Stimulated activated naive CD8-positive, alpha-beta T cell treated with anti-CD3 and anti-CD28 coated beads, Interleukin-15, Interleukin-2, amounts not matched to agents 100 ng/mL and 50 ng/mL, for 24 hours (primary cell): ENCODE results near the gene SLC27A4.
A peak's percentile ranks its signal among the peaks of the same experiment; 100 is the strongest.

Experiments
- H3K27ac Mint-ChIP-seq: one replicate; pipeline ENCODE4 v1.8.0; 2021; ENCODE audit warnings: mild to moderate bottlenecking, mixed read lengths
- H3K27me3 Mint-ChIP-seq: one replicate; pipeline ENCODE4 v1.8.0; 2021; ENCODE audit warnings: mixed read lengths
- H3K36me3 Mint-ChIP-seq: one replicate; pipeline ENCODE4 v1.8.0; 2021; ENCODE audit warnings: low read depth, mixed read lengths
- H3K4me1 Mint-ChIP-seq: one replicate; pipeline ENCODE4 v1.8.0; 2021; ENCODE audit warnings: low read depth, mixed read lengths
- H3K4me3 Mint-ChIP-seq: one replicate; pipeline ENCODE4 v1.8.0; 2021; ENCODE audit warnings: mild to moderate bottlenecking, mixed read lengths
- H3K9me3 Mint-ChIP-seq: one replicate; pipeline ENCODE4 v1.8.0; 2021; ENCODE audit warnings: mixed read lengths

The SLC27A4 gene

GRCh38 chr9:128339761-128340690 lies at the start of gene SLC27A4:
SLC27A4 (plus strand) TSS chr9:128340527; CDS start chr9:128343133, 2,606 bp downstream.
- Mint-ChIP-seq H3K9me3 (no peaks in the 10 kb centered on the region), H3K4me3 (peak within 1 kb of the TSS; percentile 91), H3K27me3 (no peaks in the 10 kb centered on the region), H3K36me3 (peaks cover 10% of the 10 kb centered on the region), H3K4me1 (peaks cover 7% of the 10 kb centered on the region), H3K27ac (peak within 1 kb of the TSS; percentile 89)

GRCh38 chr9:128292009-128292408 lies 48.3 kb upstream of the SLC27A4 start:
- H3K9me3 Mint-ChIP-seq, result no peaks in the 10 kb centered on the region
- no peak overlapping the region for H3K4me3 Mint-ChIP-seq
- no peaks in the 10 kb centered on the region for H3K27me3 Mint-ChIP-seq
- peaks cover 10% of the 10 kb centered on the region for H3K36me3 Mint-ChIP-seq
- no peaks in the 10 kb centered on the region for H3K4me1 Mint-ChIP-seq
- no peak overlapping the region for H3K27ac Mint-ChIP-seq

- Mint-ChIP-seq H3K36me3 (peaks cover 6% of the 10 kb centered on the region), H3K4me1 (no peaks in the 10 kb centered on the region), H3K27me3 (no peaks in the 10 kb centered on the region), H3K27ac (no peak overlapping the region), H3K9me3 (no peaks in the 10 kb centered on the region), H3K4me3 (no peak overlapping the region)
These were observed 47.2 kb upstream of the SLC27A4 start for GRCh38 chr9:128293091-128293490.

GRCh38 chr9:128294142-128294541 lies 46.2 kb upstream of the SLC27A4 start:
- Mint-ChIP-seq H3K27me3 (no peaks in the 10 kb centered on the region), H3K36me3 (peaks cover under 1% of the 10 kb centered on the region), H3K9me3 (no peaks in the 10 kb centered on the region), H3K4me3 (no peak overlapping the region), H3K27ac (no peak overlapping the region), H3K4me1 (no peaks in the 10 kb centered on the region)

- Mint-ChIP-seq H3K4me1 (no peaks in the 10 kb centered on the region), H3K4me3 (no peak overlapping the region), H3K9me3 (no peaks in the 10 kb centered on the region), H3K27me3 (no peaks in the 10 kb centered on the region), H3K27ac (no peak overlapping the region), H3K36me3 (no peaks in the 10 kb centered on the region)
These were observed 43.7 kb upstream of the SLC27A4 start for GRCh38 chr9:128296340-128297220.

DNA sequence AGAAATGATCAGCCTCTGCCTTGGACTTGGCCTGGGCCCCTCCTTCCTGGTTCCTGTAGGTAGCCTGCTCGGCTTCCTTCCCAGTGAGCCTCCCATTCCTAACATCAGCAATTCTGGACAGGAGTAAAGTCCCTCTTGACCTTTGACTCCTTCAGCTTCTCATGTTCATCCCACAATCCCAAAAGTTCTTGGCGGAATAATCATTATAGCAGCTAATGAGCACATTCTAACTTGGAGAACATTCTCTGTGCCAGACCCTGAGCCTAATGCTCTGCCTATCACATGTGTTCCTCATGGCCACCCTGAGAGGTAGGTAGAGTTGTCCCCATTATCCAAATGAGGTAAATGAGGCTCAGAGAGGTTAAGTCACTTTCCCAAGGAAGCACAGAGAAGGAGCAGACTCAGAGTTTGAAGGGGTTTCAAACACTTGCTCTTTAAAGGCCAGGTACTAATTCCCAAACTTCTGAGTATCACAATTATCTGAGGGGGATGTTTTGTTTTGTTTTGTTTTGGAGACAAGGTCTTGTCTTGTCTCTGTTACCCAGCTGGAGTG lies 43.0 kb upstream of the SLC27A4 start:
- H3K4me1 Mint-ChIP-seq, result no peaks in the 10 kb centered on the region
- H3K4me3 Mint-ChIP-seq, result no peak overlapping the region
- no peak overlapping the region for H3K27ac Mint-ChIP-seq
- no peaks in the 10 kb centered on the region for H3K9me3 Mint-ChIP-seq
- no peaks in the 10 kb centered on the region for H3K36me3 Mint-ChIP-seq
- no peaks in the 10 kb centered on the region for H3K27me3 Mint-ChIP-seq

GRCh38 chr9:128298535-128299482 lies 41.5 kb upstream of the SLC27A4 start:
- no peaks in the 10 kb centered on the region for H3K36me3 Mint-ChIP-seq
- H3K27ac Mint-ChIP-seq, result no peak overlapping the region
- no peaks in the 10 kb centered on the region for H3K27me3 Mint-ChIP-seq
- no peaks in the 10 kb centered on the region for H3K4me1 Mint-ChIP-seq
- H3K9me3 Mint-ChIP-seq, result no peaks in the 10 kb centered on the region
- no peak overlapping the region for H3K4me3 Mint-ChIP-seq

GRCh38 chr9:128304136-128304970 lies 36.0 kb upstream of the SLC27A4 start:
- H3K27me3 Mint-ChIP-seq, result no peaks in the 10 kb centered on the region
- no peak overlapping the region for H3K4me3 Mint-ChIP-seq
- no peak overlapping the region for H3K27ac Mint-ChIP-seq
- H3K4me1 Mint-ChIP-seq, result no peaks in the 10 kb centered on the region
- peaks cover 12% of the 10 kb centered on the region for H3K36me3 Mint-ChIP-seq
- no peaks in the 10 kb centered on the region for H3K9me3 Mint-ChIP-seq

DNA sequence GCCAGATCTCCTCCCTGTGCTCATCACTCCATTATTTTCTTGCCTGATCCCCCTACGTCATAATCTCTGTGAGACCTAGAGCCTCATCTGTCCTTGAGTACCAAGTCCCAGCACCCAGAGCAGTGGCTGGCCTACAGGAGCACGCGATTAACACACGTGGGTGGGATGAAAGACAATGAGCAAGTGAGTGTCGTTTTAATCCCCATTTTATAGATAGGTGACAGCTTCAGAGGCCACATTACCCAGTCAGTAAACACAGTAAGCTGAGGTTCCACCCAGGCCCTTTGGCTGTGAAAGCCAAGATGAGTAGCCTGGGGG lies 35.4 kb upstream of the SLC27A4 start:
- H3K4me3 Mint-ChIP-seq, result no peak overlapping the region
- H3K27me3 Mint-ChIP-seq, result no peaks in the 10 kb centered on the region
- H3K36me3 Mint-ChIP-seq, result peaks cover 16% of the 10 kb centered on the region
- no peak overlapping the region for H3K27ac Mint-ChIP-seq
- H3K9me3 Mint-ChIP-seq, result no peaks in the 10 kb centered on the region
- no peaks in the 10 kb centered on the region for H3K4me1 Mint-ChIP-seq

DNA sequence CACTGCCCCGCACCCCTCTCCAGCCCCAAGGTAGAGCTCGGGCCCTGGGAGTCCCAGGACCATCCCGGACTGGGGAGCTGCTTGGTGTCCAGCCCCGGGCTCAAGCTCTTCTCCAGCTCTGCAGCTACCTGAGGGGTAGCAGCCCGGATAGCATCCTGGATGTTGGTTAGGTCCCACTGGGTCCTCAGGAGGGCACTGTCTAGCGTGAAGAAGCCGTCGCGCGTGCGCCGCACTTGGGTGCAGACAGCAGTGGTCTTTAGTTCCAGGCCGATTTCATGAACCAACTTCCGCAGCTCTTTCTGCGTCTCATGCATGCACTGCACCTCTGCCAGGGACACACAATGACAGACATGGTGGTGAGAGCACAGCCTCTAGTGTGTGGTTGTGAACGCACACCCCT lies 30.8 kb upstream of the SLC27A4 start:
- Mint-ChIP-seq H3K4me3 (no peak overlapping the region), H3K9me3 (no peaks in the 10 kb centered on the region), H3K36me3 (peaks cover 35% of the 10 kb centered on the region), H3K4me1 (no peaks in the 10 kb centered on the region), H3K27me3 (no peaks in the 10 kb centered on the region), H3K27ac (no peak overlapping the region)

- H3K27me3 Mint-ChIP-seq, result no peaks in the 10 kb centered on the region
- H3K9me3 Mint-ChIP-seq, result no peaks in the 10 kb centered on the region
- peaks cover 35% of the 10 kb centered on the region for H3K36me3 Mint-ChIP-seq
- no peak overlapping the region for H3K4me3 Mint-ChIP-seq
- no peak overlapping the region for H3K27ac Mint-ChIP-seq
- H3K4me1 Mint-ChIP-seq, result no peaks in the 10 kb centered on the region
These were observed 29.9 kb upstream of the SLC27A4 start for GRCh38 chr9:128310461-128310860.

- H3K27me3 Mint-ChIP-seq, result no peaks in the 10 kb centered on the region
- H3K4me3 Mint-ChIP-seq, result no peak overlapping the region
- H3K27ac Mint-ChIP-seq, result no peak overlapping the region
- H3K36me3 Mint-ChIP-seq, result peaks cover 28% of the 10 kb centered on the region
- H3K4me1 Mint-ChIP-seq, result no peaks in the 10 kb centered on the region
- no peaks in the 10 kb centered on the region for H3K9me3 Mint-ChIP-seq
These were observed 25.6 kb upstream of the SLC27A4 start for GRCh38 chr9:128314697-128315096.

GRCh38 chr9:128316421-128316820 lies 23.9 kb upstream of the SLC27A4 start:
- no peaks in the 10 kb centered on the region for H3K4me1 Mint-ChIP-seq
- H3K27me3 Mint-ChIP-seq, result no peaks in the 10 kb centered on the region
- H3K27ac Mint-ChIP-seq, result no peak overlapping the region
- H3K36me3 Mint-ChIP-seq, result peaks cover 18% of the 10 kb centered on the region
- H3K4me3 Mint-ChIP-seq, result no peak overlapping the region
- no peaks in the 10 kb centered on the region for H3K9me3 Mint-ChIP-seq
